Lung (tissue), 12 donors: ENCODE measurements around the gene LAMP1. TPM values are rescaled to one million over a fixed set of nuclear protein-coding genes. Genes with fewer than 3 reads are reported as not detected.

Experiments
- ATAC-seq: fragments of 200-7000 bp; cut with Tn5 transposase; one replicate; pipeline ENCODE4 v1.9.1; 2020; ENCODE audit warnings: moderate number of reproducible peaks; ENCODE audit not compliant: insufficient read depth, low FRiP score
- DNase-seq, 3 donors: peaks; one replicate each; pipeline ENCODE4 v3.0.0-alpha.2; 2013 to 2017
- H3K27ac ChIP-seq, 2 donors: one replicate each; pipeline ENCODE4 v1.5.1; 2013; ENCODE audit warnings: mild to moderate bottlenecking in 2 of 2, moderate library complexity in 2 of 2, control low read depth in 1 of 2, inconsistent platforms in 1 of 2, low read depth in 1 of 2, low read length in 1 of 2
- H3K27me3 ChIP-seq, 3 donors: one replicate each; pipeline ENCODE4 v1.5.1; 2013; ENCODE audit warnings: low read length in 2 of 3; ENCODE audit not compliant: control insufficient read depth in 3 of 3, insufficient read depth in 3 of 3
- H3K36me3 ChIP-seq, 4 donors: one replicate each; pipeline ENCODE4 v1.5.1; 2013; ENCODE audit warnings: low read length in 4 of 4, mild to moderate bottlenecking in 1 of 4, moderate library complexity in 1 of 4; ENCODE audit not compliant: control insufficient read depth in 4 of 4, insufficient read depth in 4 of 4
- H3K4me1 ChIP-seq, 5 donors: one replicate each; pipeline ENCODE4 v1.5.1; 2013; ENCODE audit warnings: low read length in 5 of 5, mild to moderate bottlenecking in 2 of 5, moderate library complexity in 1 of 5; ENCODE audit not compliant: control insufficient read depth in 5 of 5, insufficient read depth in 5 of 5
- H3K4me3 ChIP-seq: one replicate; pipeline ENCODE4 v1.5.1; 2013; ENCODE audit warnings: mild to moderate bottlenecking, control low read depth, moderate library complexity
- H3K9ac ChIP-seq, 2 donors: one replicate each; pipeline ENCODE4 v1.5.1; 2013; ENCODE audit warnings: low read length in 2 of 2, control low read depth in 1 of 2; ENCODE audit not compliant: insufficient read depth in 1 of 2
- H3K9me3 ChIP-seq, 4 donors: one replicate each; pipeline ENCODE4 v1.5.1; 2013; ENCODE audit warnings: low read length in 3 of 4, mild to moderate bottlenecking in 1 of 4, moderate library complexity in 1 of 4; ENCODE audit not compliant: control insufficient read depth in 4 of 4, insufficient read depth in 3 of 4
- WGBS, 2 donors: extraction: QIAGEN DNeasy Blood & Tissue Kit; methylation state at CpG; one replicate each; pipeline ENCODE4 v1.1.7; 2013; 5-methylcytosine and 5-hydroxymethylcytosine counted together
- polyA plus RNA-seq, 2 donors: library from polyadenylated mRNA; stranded (reverse); fragments of 200-250 nt; gene quantifications; one replicate each; pipeline ENCODE4 v1.2.1, GENCODE V29; 2013
- total RNA-seq, 2 donors: library from RNA; depleted of rRNA in 1 of 2; stranded (reverse); fragments of >200 nt in 1 of 2; gene quantifications; one replicate each; pipeline ENCODE4 v1.2.1, GENCODE V29; 2014 to 2021
- TF ChIP-seq, protein P1 (sequence below): IDR thresholded peaks from 2 replicates; pipeline ENCODE4 v1.5.1; 2012; ENCODE audit warnings: mild to moderate bottlenecking; ENCODE audit errors: control extremely low read depth, extremely low read depth
- donor health status: control.
- donor health status: control.
- donor health status: Bipolar disorder and iron deficiency.
- donor health status: healthy.
- donor health status: DM: yes; HTN: yes; CAD: no.

Gene LAMP1
- total and polyA plus RNA-seq, 4 donors: 76.8 to 320 (median 150) TPM

DNA sequence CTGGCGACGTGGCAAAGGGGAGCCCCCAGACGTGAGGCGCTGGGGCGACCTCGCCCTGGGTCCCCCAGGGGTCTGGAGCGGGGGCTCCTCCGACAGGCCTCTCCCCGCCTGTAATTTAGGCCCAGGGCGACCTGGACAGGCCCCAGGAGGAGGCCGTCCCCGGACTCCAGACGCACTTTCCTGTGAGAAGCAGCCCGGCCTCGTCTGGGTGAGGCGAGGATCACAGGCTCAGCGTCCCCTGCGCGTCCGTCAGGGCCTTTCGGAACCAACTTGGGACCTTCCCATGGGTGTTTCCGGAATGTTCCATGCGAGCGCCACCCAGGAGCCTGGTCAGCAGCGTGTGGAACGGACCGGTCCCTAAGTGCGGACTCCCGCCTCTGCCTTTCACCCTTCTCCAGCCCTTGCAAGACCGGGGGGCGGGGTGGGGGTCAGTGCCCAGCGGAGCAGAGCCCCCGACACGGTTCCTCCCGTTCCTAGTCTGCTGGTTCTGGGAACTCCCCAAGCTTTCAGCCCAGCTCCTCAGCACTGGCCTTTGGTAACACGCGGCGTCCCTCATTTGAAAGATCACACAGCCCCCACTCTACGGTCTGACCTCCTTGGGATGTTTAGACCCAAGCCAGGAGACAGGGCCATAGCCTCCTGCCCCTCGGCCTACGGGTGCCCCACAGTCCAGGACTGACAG lies 68.0 kb downstream of the LAMP1 start:
- TF ChIP-seq, protein P1, sequence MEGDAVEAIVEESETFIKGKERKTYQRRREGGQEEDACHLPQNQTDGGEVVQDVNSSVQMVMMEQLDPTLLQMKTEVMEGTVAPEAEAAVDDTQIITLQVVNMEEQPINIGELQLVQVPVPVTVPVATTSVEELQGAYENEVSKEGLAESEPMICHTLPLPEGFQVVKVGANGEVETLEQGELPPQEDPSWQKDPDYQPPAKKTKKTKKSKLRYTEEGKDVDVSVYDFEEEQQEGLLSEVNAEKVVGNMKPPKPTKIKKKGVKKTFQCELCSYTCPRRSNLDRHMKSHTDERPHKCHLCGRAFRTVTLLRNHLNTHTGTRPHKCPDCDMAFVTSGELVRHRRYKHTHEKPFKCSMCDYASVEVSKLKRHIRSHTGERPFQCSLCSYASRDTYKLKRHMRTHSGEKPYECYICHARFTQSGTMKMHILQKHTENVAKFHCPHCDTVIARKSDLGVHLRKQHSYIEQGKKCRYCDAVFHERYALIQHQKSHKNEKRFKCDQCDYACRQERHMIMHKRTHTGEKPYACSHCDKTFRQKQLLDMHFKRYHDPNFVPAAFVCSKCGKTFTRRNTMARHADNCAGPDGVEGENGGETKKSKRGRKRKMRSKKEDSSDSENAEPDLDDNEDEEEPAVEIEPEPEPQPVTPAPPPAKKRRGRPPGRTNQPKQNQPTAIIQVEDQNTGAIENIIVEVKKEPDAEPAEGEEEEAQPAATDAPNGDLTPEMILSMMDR: no peak
- no peak for ATAC-seq
- DNase-seq: no peak
- Histone ChIP-seq H3K27me3 (no peaks in the 10 kb centered on the region), H3K4me1 (no peaks in the 10 kb centered on the region), H3K4me3 (no peak overlapping the region), H3K27ac (no peak overlapping the region), H3K36me3 (no peaks in the 10 kb centered on the region), H3K9me3 (no peaks in the 10 kb centered on the region), H3K9ac (no peak overlapping the region)
- WGBS, 2 donors: 85 to 88% methylated on average over 41 of the region's 41 CpGs

DNA sequence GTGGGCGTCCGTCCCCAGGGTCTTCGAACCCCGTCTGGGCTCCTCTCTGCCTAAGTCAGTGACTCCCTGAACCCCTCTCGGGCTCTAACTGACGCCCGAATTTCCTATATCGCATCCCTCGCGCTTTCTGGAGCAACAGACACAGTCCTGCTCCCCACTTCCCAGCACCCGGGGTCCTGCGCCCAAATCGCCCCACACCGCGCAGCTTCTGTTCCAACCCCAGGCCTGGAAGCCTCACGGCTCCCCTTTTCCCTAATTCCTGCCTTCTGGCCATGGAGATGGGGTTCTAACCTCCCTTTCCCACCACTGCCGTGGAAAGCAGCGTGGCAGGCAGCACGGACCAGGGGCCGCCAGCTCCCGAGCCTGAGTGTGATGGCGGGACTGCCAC lies 68.5 kb downstream of the LAMP1 start:
- WGBS, 2 donors: 94% methylated on average over 20 to 22 of the region's 22 CpGs
- TF ChIP-seq, protein P1: no peak
- Histone ChIP-seq H3K4me3 (no peak overlapping the region), H3K27me3 (no peaks in the 10 kb centered on the region), H3K36me3 (no peaks in the 10 kb centered on the region), H3K4me1 (no peaks in the 10 kb centered on the region), H3K9ac (no peak overlapping the region), H3K27ac (no peak overlapping the region), H3K9me3 (no peaks in the 10 kb centered on the region)
- DNase-seq (no peak), ATAC-seq (no peak)

- no peak overlapping the region for H3K9ac ChIP-seq
- WGBS, 2 donors: 88 to 92% methylated on average over 9 of the region's 9 CpGs
- no peak for ATAC-seq
Observed at GRCh38 chr13:113365971-113366588, 69.0 kb downstream of the LAMP1 start.

More at GRCh38 chr13:113365971-113366588, 69.0 kb downstream of the LAMP1 start:
- Histone ChIP-seq H3K36me3 (no peaks in the 10 kb centered on the region), H3K4me1 (no peaks in the 10 kb centered on the region), H3K9me3 (no peaks in the 10 kb centered on the region), H3K27ac (no peak overlapping the region), H3K4me3 (no peak overlapping the region), H3K27me3 (no peaks in the 10 kb centered on the region)
- DNase-seq: no peak
- TF ChIP-seq, protein P1: no peak
